HEK293 (cell line): Measurements from ENCODE around the gene FBXL7.

Experiments
- ATF2 ChIP-seq: fragments of 450-650 bp; formaldehyde crosslinking; IDR thresholded peaks from 2 replicates; pipeline ENCODE4 v1.5.1; 2016; ENCODE audit warnings: missing biosample characterization, missing genetic modification characterization, low read depth
- CTCF ChIP-seq: fragments of 450-650 bp; formaldehyde crosslinking; IDR thresholded peaks from 2 replicates; pipeline ENCODE4 v1.5.1; 2016; ENCODE audit warnings: missing biosample characterization, missing genetic modification characterization
- GFI1B ChIP-seq: fragments of 450-650 bp; formaldehyde crosslinking; IDR thresholded peaks from 2 replicates; pipeline ENCODE4 v1.5.1; 2016; ENCODE audit warnings: missing biosample characterization, missing genetic modification characterization
- KLF9 ChIP-seq: fragments of 450-650 bp; formaldehyde crosslinking; IDR thresholded peaks from 2 replicates; pipeline ENCODE4 v1.5.1; 2016; ENCODE audit warnings: missing biosample characterization, missing genetic modification characterization, low read depth
- SP2 ChIP-seq: fragments of 450-650 bp; formaldehyde crosslinking; IDR thresholded peaks from 2 replicates; pipeline ENCODE4 v1.5.1; 2016; ENCODE audit warnings: missing biosample characterization, missing genetic modification characterization
- TCF7L2 ChIP-seq: IDR thresholded peaks from 2 replicates; pipeline ENCODE4 v1.6.1; 2011; ENCODE audit warnings: low read depth, mild to moderate bottlenecking, inconsistent platforms, low read length, moderate library complexity, borderline replicate concordance
- ZNF266 ChIP-seq: fragments of 450-650 bp; formaldehyde crosslinking; IDR thresholded peaks from 2 replicates; pipeline ENCODE4 v1.5.1; 2016; ENCODE audit warnings: missing biosample characterization, missing genetic modification characterization, low read depth
- ZNF555 ChIP-seq: fragments of 450-650 bp; formaldehyde crosslinking; conservative IDR thresholded peaks from 2 replicates; pipeline ENCODE4 v1.5.1; 2017; ENCODE audit warnings: missing biosample characterization, mild to moderate bottlenecking, missing genetic modification characterization, inconsistent platforms

- no peak for TF ChIP-seq GFI1B (tag by site-specific recombination)
- TF ChIP-seq CTCF, result no peak
- no peak for TF ChIP-seq ATF2 (tag by site-specific recombination)
- no peak for TF ChIP-seq ZNF266
- TF ChIP-seq SP2, result no peak
- no peak for TF ChIP-seq KLF9 (tag by site-specific recombination)
- TF ChIP-seq ZNF555 (tag by site-specific recombination), result no peak
- no peak for TF ChIP-seq TCF7L2
These were observed 432.1 kb downstream of the FBXL7 start for GRCh38 chr5:15932066-15932465.
